Stimulated activated CD8-positive, alpha-beta memory T cell treated with anti-CD3 and anti-CD28 coated beads, Interleukin-12 subunit alpha, Interleukin-12 subunit beta, amount 100 ng/mL, for 4 hours (primary cell): Measurements from ENCODE around the gene PRKCSH.

Experiments
- DNase-seq: peaks from one replicate; pipeline ENCODE4 v3.0.0-alpha.2; 2020; ENCODE audit warnings: low read depth

PRKCSH gene

DNA sequence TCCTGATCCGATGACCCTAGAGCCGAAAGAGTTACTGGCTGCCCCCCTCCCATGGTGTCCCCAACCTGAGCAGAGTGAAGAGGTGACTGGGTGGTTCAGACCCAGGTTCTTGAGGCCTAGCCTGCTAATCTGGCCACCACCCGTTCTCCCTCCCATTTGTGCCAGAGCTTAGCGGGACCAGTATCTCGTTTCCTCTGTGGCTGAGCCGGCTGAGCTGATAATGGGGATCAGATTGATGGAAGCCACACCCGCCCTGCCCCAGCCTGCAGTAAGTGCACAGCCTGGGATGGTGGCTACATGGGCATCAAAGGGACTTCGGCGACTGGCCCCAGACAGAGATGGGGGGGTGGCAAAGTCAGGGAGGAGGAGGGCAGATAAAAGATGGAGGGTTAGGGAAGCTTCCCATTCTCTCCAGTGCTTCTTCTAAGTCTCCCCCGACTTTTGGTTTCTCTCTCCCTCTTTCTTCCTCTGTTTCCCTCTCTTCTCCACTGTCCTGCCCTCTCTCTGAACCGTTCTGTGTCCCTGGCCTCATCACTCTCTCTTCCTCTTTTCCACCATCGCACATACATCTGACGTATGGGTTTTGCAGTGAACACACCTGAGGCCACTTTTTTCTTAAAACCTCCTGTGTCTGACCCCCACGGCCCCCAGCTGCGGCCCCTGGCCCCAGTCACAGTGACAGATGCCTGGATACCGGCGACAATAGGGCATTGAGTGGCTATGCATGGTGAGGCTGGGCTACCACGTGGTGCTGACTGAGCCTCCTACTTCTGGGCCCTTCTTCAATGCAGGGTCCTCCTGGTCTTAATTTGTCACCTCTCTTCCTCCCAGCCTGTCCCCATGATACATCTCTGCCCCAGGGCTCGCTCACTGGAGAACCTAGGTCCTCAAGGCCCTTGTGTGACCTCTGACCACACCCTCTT, 43.0 kb downstream of the PRKCSH start:
- DNase-seq, result no peak

DNA sequence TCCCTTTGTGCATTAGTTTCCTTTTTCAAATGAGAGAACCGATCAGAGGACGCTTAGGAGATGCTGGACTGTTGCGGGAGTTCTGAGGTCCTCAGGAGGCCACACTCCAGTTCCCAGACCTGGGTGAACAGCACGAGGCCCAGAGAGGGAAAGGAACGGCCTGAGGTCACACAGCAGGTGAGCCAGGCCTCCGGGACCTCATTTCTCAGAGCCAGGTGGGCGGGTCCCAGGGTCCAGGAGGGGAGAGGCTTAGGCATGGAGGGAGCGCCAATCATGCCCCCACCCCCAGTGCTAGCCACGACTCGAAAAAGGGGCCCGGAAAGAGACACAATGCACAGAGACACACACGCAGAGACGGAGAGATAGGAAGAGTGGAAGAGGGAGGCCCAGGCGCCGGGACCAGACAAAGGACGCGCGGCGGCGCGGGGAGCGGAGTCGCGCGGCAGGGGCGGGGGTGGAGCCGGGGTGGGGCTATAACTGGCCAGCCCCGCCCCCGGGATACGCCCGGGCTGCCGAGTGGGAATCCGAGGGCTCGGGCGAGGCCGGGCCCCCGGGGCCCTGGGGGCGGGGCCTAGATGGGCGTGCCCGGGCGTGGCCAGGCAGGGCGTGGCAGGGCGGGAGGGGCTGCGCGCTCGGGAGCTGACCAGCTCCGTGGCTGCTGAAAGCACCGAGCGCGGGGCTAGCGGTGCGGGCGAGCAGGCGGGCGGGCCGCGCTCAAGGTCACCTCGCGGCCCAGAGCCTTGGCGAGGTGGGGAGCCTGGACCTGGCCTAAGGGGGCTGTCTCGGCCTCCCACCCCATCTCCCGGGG, 43.9 kb downstream of the PRKCSH start:
- DNase-seq, result no peak

DNA sequence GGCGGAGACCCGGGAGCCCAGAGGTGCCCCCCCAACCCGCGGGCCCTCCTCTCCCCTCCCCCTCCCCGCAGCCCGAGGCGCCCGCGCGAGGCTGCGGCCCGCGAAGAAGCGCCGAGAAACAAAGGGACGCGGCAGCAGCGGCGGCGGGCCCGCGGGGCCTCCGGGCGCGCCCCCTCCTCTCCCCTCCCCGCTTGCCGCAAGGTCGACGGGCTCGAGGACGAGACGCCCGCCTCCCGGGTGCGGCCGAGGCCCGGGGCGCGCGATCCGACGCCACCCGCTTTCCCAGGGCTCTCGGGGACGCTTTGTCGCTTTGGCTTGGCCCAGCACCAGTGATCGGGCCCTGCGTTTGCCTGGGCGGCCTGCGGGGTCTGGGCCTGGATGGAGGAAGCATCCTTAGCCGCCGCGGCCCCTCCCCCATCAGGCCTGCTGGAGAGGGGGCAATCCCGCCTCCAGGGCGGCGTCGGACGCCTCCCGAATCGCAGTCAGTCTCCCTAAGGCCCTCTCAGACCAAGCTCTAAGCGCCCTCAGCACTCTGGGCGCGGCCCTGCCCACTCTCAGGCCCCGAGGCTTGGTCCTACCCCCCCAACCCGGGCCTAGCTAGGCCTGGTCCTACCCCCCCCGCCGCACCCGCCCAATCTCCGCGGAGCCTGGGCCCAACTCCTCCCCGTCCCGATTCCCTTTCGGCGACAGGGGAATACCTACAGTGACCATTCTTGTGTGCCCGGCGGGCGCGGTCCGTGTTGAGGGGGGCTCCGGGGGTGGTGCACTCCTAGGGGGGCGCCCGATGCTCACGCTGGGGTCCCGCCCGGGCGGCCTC, 44.7 kb downstream of the PRKCSH start:
- no peak for DNase-seq

DNA sequence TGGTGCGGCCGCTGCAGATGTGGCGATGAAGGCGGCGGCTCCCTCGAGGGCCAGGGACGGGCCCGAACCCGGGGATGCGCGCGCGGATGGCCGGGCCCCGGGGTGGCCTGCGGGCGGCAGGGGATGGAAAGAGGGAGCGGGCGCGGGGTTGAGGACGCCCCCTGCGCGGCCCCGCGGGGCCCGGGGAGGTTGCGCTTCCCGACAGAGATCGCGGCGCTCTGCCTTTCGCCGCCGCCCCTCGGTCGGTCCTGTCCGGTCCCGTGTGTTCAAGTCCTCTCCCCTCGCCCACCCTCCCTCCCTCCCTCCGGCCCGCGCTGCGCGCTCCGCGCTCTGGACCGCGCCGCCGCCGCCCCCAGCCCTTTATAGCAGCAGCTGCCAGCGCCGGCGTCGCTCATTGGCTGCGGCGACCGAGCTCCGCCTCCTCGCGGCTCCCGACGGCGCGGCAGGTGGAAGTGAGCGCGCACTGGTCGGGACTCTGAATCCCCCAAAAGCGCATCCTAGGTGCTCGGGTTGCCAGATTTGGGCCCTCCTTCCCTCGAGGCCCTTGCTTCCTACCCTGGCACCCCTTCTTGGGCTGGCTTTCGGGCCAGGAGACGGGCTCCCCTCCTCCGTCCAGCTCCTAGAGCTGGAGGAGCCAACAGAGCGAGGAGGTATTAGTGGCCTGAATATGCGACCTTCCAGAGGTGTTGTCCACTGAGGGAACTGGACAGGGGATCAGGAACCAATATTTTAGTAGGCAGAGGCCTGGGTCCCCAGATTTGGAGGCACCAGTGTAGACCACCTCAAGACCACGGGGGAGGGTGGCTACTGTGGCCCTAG, 45.5 kb downstream of the PRKCSH start, which contains the start of gene ELAVL3:
Gene ELAVL3, minus strand, starts transcription at position 332 of the 819 bp plus-strand sequence. CDS start 438 bp downstream, outside the sequence.
- no peak for DNase-seq

DNA sequence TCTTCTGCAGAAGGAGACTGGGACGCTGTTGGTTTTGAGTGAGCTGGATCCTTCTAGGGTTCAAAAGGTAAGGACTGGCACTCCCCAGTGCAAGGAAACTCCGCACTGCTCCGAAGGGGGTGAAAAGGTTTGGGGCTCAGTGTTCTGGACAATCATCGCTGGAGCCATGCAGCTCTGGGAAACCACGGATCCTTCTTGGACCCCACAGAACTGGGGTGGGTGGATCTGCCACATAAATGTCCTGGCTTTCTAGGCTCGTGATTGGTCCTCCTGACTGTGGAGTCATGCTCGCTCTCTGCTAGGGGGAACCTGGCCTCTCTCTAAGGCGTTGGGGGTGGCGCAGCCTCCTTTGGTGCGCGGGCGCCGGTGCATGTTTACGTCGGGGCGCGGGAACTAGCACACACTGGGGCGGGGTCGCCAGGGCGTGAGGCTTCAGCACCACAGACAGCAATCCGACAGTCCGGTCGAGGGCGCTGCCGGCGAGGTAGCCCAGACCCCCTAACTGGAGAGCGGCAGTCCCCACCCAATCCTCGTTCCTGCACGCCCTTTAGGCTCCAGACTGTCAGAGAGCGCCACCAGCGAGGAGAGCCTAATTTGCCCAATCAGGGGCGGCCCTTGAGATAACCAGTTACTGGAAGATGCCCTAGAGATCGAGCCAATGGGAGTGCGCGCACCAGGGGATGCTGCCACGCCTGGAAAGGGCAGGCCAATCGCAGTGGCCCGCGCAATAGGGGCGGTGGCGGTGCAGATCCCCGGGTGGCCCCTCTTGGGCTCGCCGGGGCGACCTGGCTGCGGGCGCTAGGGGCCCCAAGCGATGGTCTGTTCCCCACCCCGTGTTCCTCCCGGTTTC, 46.3 kb downstream of the PRKCSH start:
- peak; percentile 45 for DNase-seq

DNA sequence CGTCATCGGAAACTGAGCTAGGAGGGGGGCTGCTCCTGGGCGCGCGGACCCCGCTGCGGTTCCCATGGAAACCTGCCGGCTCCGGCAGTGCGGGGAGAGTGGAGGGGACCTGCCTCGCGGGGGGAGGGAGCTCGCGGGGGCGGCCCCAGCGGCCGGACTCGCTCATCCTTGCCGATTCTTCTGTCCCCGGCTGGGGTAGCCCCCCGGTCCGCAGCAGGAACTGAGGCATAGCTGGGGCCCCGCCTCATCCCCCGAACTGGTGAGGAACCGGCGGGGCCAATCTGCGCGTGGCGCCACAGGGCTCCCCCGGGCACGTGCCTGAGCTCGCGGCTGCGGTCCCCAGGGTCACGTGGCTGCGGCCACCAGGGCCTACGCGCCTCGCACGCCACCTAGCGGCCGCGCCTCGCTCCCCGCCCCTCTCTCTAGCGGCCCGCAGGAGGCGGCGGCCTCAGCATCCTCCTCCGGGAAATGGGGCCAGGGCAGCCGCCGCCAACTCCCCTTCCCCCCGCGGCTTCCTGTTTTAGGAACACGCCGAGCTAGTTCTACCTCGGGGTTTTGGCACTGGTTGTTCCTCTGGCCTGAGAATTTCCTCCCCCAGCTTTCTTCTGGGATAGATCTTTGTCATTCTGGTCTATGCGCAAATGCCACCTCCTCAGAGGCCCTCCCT, 47.1 kb downstream of the PRKCSH start:
- peak; percentile 61 for DNase-seq

DNA sequence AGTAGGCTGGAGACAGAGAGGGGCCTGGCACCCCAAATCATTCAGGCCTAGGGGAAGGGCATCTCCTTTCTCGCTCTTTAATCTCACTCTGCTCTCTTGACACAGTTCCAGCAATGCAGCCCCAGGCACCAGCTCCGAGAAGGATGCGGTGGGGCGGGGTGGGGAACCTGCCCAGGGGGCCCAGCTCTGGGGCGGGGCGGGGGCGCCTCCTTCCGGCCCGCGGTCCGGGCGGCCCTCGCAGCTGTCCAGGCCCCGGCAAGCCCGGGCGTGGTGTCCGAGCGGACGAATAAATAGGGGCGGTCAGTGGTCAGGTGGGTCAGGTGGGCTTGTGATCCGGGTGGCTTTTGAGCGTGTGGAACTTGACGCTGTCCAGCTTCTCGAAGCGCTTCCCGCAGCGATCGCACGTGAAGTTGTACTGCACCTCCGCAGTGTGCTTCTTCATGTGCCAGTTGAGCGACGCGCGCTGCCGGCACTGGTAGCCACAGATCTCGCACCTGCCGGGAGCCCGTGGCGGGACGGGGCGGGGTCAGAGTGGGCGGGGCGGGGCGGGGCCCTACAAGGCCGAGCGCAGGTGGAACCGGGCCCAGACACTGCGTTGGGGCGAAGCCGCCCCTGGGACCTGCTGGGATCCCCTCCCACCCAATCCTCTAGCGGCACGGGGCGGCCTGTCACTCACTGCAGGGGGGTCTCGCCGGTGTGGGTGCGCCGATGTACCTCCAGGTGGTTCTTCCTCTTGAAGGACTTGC, 48.1 kb downstream of the PRKCSH start:
- DNase-seq, result no peak

DNA sequence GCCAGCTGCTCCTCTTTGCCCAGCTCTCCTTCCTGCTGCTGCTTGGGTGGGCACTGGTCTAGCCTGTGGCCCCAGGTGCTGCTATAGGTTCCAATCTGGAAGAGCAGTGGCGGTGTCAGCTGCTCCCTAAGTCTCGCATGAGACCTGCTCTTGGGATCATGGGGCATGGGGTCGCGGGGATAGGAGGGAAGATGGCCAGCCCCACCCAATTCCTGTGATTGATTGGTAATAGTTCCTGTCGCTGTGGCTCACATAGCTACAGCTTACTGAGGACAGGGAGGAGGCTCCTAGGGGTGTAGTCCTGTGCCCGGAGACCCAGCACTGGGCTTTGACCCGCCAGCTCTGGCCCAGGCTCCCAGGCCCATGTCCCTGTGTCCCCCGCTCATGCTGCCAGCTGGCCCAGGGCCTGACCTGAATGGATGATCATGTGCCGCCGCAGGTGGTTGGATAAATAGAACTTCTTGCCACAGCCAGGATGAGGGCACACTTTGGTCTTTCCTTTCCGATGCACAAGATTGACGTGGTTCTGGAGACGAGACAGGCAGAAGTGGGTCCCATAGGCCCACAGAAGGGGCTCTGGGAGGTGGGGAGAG, 49.9 kb downstream of the PRKCSH start:
- DNase-seq, result no peak

DNA sequence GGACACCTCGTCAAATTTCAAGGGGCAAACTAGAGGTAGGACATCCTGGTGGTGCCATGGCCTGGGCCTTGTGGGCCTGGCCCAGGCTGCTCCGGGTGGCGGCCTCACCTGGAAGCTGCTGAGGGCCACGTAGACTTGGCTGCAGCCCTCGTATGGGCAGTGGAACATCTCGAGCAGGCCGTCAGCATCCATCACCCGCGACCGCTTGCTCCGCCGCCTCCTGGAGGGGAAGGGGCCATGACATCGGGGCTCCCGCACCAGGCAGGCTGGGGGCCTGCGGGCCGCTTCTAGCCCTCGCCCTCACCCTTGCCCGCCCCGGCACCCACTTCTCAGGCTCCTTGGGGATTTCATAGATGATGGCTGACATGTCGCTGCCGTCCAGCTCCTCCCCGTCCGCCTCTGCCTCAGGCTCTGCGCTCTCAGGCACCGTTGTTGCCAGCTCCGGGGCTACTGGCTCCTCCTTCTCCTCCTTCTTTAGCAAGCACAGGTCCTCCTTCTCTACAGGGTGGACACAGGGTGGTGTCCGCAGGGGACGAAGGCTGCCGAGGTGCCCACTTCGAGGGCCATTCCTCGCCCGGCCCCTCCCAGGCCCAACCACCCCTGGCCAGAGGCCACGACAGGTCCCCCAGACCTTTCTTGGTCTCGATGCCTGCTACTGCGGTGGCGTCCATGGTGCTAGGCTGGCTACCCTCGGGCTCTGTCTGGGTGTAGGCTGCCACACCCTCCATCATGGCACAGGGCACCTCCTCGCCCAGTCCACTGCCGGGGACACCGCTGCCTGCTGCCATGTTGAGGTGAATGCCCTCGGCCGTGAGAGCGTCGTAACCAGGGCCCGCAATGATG, 51.4 kb downstream of the PRKCSH start:
- DNase-seq, result no peak

DNA sequence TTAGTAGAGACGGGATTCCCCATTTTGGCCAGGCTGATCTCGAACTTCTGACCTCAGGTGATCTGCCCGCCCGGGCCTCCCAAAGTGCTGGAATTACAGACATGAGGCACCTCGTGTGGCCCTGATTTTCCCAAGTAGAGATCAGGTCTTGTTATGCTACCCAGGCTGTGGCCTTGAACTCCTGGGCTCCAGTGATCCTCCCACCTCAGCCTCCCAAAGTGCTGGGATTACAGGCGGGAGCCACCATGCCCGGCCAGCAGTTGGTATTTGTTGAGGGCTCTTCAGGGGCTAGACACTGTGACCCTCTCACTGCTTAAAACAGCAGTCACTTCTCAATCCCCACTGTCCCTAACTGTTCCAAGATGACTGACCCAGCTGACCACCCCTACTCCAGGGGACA, 53.9 kb downstream of the PRKCSH start:
- no peak for DNase-seq

DNA sequence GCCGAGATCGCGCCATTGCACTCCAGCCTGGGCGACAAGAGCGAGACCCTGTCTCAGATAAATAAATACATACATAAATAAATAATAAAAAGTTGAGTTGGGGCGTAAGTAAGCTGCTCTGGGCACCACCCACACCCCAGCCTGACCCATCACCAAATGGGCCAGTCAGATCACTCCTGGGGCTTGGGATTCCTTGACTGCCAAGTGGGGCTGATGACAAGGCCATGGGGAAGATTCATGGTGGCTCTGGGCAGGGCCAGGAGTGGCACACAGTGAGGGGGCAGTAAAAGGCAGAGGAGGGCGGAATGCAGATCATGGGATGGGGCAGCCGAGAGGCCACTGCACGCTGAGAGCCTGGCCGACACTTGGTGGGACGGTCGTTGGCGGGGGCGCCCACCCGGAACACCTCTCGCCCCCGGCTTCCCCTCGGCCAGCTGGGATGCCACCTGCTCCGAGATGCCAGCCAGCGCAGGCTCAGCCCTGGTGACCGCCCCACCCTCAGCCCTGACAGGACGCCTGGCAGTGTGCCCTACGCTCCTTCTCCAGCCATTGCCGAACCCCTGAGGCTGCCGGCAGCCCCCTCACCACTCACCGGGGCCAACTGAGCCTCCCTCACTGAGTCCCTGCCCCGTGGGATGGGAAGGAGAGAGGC, 59.3 kb downstream of the PRKCSH start:
- no peak for DNase-seq

DNA sequence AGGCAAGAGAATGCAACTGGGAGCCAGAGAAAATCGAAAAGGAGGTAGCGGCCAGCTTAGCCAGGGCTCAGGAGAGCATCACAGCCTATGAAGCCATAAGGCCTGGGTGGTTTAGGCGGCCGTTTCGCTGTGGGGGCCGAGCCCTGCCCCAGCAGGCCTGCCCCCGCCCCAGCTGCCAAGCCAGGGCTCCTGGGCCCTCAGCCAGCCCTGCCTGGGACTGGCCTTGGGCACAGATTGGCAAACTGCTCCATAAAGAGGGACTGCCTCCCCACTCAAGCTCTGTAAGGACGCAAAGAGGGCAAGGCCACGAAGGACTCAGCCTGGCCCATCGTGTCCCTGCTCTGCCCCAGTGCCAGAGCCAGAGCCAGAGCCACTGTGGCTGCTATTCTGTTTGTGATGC, 60.0 kb downstream of the PRKCSH start:
- no peak for DNase-seq

DNA sequence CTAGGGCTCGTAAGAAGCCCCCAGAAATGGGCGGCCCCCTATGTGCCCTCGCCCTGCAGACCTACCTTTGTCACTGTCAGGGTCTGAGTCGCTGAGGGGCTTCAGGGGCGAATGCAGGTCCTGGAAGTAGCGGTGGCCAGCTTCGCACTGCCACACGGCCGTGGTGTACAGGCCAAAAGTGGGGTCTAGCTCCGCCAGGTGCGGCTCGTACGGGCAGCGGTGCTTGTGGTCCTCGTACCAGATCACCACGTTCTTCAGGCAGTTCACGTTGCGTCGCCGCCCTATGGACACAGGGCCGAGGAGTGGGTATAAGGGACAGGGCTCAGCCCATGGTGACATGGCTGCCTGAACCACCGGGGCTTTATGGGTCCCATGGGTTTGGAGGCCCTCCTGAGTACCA, 60.5 kb downstream of the PRKCSH start:
- DNase-seq, result no peak

DNA sequence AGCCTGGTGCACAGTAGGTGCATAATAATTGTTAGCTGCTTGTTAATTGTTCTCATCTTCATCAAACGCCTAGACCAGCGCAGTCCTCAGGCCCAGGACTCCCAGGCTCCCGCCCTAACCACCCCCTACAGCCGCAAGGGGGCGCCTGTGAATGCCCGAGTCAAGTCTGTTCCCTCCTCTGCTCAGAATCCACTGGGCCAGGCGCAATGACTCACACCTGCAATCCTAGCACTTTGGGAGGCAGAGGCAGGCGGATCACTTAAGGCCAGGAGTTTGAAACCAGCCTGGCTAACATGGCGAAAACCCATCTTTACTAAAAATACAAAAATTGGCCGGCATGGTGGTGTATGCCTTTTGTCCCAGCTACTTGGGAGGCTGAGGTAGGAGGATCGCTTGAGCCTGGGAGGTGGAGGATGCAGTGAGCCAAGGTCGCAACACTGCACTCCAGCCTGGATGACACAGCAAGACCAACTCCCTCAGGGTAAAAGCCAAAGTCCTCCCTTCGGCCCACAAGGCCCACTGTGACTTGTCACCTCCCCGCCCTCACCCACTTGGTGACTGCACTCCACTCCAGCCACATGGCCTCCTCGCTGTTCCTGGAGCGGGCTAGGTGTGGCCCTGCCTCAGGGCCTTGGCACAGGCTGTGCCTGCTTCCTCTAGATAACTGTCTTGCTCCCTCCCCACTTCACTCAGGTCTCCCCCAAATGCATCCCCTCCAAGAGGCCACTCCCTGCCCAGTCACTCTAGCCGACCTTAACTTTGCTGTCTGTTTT, 61.1 kb downstream of the PRKCSH start:
- peak; percentile 27 for DNase-seq

DNA sequence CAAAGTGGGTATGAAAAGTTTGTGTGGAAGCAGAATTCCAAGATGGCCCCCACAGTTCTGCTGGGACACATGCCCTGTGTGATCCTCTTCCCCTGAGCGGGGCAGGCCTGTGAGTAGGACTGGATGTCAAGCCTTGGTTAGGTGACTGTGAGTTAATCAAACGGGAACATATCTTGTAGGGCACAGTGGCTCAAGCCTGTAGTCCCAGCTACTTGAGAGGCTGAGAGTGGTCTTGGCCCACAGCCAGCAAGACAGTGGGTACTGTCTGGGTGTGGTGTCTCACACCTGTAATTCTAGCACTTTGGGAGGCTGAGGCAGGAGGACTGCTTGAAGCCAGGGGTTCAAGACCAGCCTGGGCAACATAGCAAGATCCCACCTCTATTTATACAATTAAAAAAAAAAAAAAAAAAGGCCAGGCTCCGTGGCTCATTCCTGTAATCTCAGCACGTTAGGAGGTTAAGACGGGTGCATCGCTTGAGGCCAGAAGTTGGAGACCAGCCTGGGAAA, 63.8 kb downstream of the PRKCSH start:
- DNase-seq, result no peak

DNA sequence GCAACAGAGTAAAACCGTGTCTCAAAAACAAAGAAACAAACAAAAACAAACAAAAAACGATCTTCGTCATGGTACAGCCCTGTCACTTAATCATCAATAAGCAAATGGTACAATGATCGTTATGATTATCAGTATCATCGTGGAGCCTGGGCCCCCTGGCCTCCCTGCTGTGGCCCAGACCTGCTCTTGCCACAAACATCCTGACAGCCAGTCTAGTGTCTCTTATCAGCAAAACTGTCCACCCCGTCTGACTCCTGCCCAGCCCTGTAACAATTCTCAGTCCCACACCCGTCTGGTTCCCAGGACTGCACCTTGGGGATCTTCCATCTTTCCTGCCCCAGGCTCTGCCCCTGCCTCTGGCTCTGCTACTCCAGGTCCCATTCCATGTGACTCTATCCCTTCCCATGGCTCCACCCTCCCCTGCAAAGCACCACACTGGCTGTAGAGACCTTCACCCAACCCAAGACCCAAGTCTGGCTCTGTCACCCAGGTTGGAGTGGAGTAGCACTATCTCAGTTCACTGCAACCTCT, 64.5 kb downstream of the PRKCSH start:
- DNase-seq, result no peak
